SJSA1 (cell line): ENCODE data around the gene MAP3K14. TPM values are rescaled to one million over a fixed set of nuclear protein-coding genes. Genes with fewer than 3 reads are reported as not detected.

Source experiments
- DNase-seq, 2 experiments: peaks; one replicate each; pipeline ENCODE4 v3.0.0-alpha.2; 2015 to 2020; ENCODE audit warnings: low spot score in 2 of 2, low read depth in 1 of 2
- H3K27ac ChIP-seq: fragments of 250-450 bp; sonication (Bioruptor Pico); 2 replicates; pipeline ENCODE4 v1.5.1; 2020; ENCODE audit warnings: mild to moderate bottlenecking, moderate library complexity
- H3K27me3 ChIP-seq: fragments of 250-450 bp; sonication (Bioruptor Pico); replicated peaks from 2 replicates; pipeline ENCODE4 v1.5.1; 2020; ENCODE audit warnings: mild to moderate bottlenecking, moderate library complexity
- H3K36me3 ChIP-seq: fragments of 250-450 bp; sonication (Bioruptor Pico); 2 replicates; pipeline ENCODE4 v1.5.1; 2020; ENCODE audit warnings: mild to moderate bottlenecking
- H3K4me1 ChIP-seq: fragments of 250-450 bp; sonication (Bioruptor Pico); replicated peaks from 2 replicates; pipeline ENCODE4 v1.6.1; 2021; ENCODE audit warnings: mild to moderate bottlenecking
- H3K4me3 ChIP-seq: fragments of 250-450 bp; sonication (Bioruptor Pico); 2 replicates; pipeline ENCODE4 v1.5.1; 2020; ENCODE audit warnings: mild to moderate bottlenecking
- H3K9me3 ChIP-seq: fragments of 250-450 bp; sonication (Bioruptor Pico); replicated peaks from 2 replicates; pipeline ENCODE4 v1.5.1; 2020; ENCODE audit warnings: mild to moderate bottlenecking
- total RNA-seq: library from RNA; depleted of rRNA; stranded (reverse); fragments of >200 nt; shearing (Covaris generic); gene quantifications from 2 replicates; pipeline ENCODE4 v1.2.3, GENCODE V29; 2014

Gene MAP3K14
- total RNA-seq, 1 experiment from 2014 or later = 5.5 TPM

DNA sequence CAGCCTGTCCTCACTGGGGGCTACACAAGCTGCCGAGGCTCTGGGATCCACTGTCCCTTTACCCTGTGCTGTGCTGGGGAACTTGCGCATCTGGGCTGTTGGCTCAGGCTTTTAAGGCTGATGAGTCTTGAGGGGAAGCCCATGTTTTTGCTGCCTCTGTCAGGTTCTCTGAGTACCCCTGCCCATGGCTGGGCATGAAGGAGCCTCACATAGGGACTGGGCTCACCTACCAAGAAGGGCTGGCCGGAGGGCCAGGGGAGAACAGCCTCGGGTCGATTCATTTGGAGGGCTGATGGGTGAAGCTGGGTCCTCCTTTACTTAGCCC lies 80.6 kb downstream of the MAP3K14 start:
- H3K4me1 ChIP-seq = no peaks in the 10 kb centered on the region

DNA sequence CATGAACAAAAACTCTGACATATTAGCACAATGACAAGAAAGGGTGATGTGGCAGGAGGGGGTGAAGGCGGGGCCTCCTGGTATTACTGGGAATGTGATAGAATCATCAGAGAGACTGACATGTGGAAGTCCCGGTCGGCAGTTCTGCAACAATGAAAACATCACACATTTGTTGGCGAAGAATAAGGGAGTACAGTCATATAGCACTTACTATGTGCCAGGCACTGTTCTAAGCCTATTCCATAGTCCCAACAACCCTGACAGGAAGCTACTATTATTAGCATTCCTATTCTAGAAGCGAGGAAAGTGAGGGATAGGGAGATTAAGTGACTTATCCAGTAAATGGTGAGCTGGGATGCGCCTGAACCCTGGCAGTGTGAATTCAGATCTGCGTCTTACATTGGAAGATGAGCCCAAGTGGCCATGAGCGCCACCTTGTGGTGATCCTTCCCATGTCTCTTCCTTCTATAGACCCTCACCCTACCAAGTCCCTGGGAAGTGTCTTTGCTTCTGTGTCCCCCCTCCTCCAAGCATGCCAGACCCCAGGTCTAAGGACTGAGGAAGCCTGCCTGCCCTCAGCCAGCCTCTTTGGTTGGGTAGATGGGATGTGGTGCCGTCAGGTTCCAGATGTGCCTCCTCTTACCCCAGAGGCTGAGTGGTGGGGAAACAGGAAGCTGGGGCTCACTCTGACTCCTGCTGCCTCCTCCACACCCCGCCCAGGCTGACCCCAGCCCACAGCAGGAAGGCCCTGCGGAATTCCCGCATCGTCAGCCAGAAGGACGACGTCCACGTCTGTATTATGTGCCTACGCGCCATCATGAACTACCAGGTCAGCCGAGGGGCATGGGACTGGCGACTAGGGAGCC lies 81.2 kb downstream of the MAP3K14 start:
- H3K27ac ChIP-seq = no peak overlapping the region
- no peak overlapping the region for H3K4me3 ChIP-seq
- no peaks in the 10 kb centered on the region for H3K36me3 ChIP-seq
- peak; percentile 50 to 75 for DNase-seq
- H3K9me3 ChIP-seq = no peaks in the 10 kb centered on the region
- peaks cover 3% of the 10 kb centered on the region; the same call in 1 of the 2 replicates for H3K27me3 ChIP-seq
- H3K4me1 ChIP-seq = no peaks in the 10 kb centered on the region

More for the DNA sequence above, 80.6 kb downstream of the MAP3K14 start:
- Histone ChIP-seq H3K36me3 (no peaks in the 10 kb centered on the region), H3K4me3 (no peak overlapping the region), H3K27me3 (peaks cover 5% of the 10 kb centered on the region; the same call in 1 of the 2 replicates), H3K27ac (no peak overlapping the region), H3K9me3 (no peaks in the 10 kb centered on the region)
- DNase-seq = no peak

DNA sequence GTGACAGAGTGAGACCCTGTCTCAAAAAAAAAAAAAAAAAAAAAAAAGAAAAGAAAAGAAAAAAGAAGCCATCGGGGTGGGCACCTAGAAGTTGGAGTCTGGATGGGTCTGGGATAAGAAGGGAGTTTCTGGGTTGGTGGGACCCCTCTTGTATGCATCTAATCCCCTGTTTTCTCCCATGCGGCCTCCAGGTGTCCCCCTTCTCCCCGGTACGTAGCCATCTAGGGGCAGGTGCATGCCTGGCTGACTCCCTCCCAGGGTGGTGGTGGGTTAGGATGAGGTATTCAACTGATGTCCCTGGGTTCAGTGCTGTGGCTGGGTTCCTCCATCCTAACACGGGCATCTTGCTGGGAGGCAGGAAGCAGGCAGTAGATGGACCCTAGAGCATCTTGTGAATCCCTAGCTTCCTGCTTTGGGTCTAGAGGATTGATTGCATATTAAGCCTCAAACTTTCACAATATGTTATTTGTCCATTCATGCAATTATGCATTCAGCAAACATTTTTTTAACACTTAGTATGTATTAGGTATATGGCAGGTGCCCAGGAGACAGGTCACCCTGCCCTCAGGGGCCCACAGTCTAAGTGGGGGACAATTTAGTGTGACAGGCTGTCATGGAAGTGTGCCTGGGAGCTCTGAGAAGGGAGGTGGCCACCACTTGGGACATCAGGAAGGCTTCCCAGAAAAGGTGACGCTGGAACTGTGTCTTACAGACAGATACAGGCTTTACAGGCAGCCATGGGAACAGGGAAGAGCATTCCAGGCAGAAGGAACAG lies 82.0 kb downstream of the MAP3K14 start:
- Histone ChIP-seq H3K36me3 (no peaks in the 10 kb centered on the region), H3K9me3 (no peaks in the 10 kb centered on the region), H3K27ac (no peak overlapping the region), H3K27me3 (0 out of 2 replicates have a peak, but pooled peaks cover 3% of the 10 kb centered on the region), H3K4me1 (no peaks in the 10 kb centered on the region), H3K4me3 (no peak overlapping the region)
- DNase-seq = no peak

DNA sequence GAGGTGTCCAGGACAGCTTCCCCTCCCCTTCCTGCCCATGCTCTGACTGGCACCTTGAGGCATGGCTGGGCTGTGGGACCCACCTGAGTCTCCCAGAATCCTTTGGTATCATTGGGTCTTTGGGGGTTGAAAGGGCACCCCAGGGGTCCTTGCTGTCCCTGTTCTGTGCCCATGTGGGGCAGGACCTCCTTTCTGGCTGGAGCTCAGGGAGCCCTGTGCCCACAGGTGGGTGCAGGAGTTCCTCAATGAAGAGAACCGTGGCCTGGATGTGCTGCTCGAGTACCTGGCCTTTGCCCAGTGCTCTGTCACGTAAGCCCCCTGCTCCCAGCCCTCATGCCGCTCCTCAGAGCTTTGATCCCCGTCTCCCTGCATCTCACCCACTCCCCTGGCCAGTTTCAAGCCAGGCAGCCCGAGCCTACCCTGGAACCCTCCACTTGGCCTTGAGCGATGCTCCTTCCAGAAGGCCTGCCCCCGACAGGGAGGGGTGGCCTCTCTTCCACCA lies 83.3 kb downstream of the MAP3K14 start:
- H3K27me3 ChIP-seq = 0 out of 2 replicates have a peak, but pooled peaks cover 3% of the 10 kb centered on the region
- no peaks in the 10 kb centered on the region for H3K9me3 ChIP-seq
- H3K36me3 ChIP-seq = no peaks in the 10 kb centered on the region
- H3K4me1 ChIP-seq = no peaks in the 10 kb centered on the region
- no peak overlapping the region for H3K4me3 ChIP-seq
- no peak for DNase-seq
- no peak overlapping the region for H3K27ac ChIP-seq

DNA sequence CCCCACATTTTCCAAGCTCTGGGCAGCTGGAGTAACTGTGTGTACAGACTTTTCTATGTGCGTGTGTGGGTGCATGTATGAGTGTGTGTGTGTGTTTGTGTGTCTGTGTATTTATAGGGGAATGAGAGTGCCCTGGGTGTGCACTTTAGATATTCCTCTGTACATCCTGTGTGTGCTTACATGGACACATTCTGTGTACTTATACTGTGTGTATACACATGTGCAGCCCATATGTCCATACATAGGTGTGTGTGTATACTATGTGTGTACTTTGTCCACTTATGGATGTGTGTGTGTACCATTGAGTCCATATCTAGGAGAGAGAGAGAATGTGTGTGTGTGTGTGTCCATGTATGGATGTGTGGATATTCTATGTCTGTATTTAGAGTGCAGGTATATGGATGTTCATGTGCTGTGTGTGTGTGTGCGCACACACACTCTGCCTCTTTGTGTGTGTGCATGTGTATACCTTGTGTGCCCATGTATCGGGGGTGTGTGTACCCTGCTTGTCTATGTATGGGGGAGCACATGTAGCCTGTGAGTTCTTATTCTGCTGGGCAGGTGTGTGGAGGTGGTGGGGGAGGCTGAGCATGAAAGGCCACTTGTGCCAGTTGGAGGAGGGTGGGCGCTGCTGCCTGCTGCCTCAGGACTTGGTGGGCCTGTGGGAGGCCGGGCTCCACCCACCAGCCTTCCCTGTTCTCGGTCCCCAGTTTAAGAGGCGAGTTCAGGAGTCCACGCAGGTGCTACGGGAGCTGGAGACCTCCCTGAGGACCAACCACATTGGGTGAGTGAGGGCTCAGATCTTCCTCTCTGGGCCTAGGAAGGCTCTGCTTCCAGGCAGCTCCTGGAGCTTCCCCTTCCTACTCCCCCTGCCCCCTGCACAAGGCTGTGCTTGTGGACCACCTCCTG lies 84.1 kb downstream of the MAP3K14 start:
- Histone ChIP-seq H3K27me3 (0 out of 2 replicates have a peak, but pooled peaks cover 3% of the 10 kb centered on the region), H3K4me1 (no peaks in the 10 kb centered on the region), H3K36me3 (no peaks in the 10 kb centered on the region), H3K9me3 (no peaks in the 10 kb centered on the region), H3K4me3 (no peak overlapping the region), H3K27ac (no peak overlapping the region)
- no peak for DNase-seq

DNA sequence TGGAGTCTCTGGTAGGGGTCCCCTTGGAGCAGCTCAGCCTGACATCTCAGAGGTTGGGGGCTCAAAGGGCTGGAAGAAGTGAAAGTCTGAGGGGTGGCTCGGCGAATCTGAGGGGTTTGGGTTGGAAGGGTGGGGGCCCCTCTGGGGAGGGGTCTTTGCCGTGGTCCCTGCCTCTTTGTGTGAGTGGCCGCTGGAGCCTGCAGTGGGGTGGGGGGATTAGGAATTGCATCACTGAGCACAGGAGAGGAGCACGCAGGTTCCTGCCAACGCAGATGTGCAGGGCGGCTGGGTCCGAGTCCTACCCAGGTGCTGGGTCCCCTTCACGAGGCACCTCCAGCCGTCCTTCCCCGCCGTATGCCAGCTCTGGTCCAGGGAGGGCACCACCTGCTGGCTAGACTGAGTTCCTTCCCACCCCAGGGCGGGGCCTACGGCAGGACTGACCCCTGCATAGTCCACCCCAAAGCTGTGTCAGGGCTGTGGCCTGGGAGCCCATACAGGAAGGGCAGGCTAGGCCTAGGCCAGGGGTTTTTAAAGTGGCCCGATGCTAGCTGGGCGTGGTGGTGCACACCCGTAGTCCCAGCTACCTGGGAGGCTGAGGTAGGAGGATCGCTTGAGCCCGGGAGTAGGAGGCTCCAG lies 85.2 kb downstream of the MAP3K14 start:
- Histone ChIP-seq H3K4me3 (no peak overlapping the region), H3K9me3 (no peaks in the 10 kb centered on the region), H3K27ac (no peak overlapping the region), H3K36me3 (no peaks in the 10 kb centered on the region), H3K27me3 (0 out of 2 replicates have a peak, but pooled peaks cover 3% of the 10 kb centered on the region), H3K4me1 (no peaks in the 10 kb centered on the region)
- peak in 1 of 2 experiments; percentile 58 for DNase-seq

DNA sequence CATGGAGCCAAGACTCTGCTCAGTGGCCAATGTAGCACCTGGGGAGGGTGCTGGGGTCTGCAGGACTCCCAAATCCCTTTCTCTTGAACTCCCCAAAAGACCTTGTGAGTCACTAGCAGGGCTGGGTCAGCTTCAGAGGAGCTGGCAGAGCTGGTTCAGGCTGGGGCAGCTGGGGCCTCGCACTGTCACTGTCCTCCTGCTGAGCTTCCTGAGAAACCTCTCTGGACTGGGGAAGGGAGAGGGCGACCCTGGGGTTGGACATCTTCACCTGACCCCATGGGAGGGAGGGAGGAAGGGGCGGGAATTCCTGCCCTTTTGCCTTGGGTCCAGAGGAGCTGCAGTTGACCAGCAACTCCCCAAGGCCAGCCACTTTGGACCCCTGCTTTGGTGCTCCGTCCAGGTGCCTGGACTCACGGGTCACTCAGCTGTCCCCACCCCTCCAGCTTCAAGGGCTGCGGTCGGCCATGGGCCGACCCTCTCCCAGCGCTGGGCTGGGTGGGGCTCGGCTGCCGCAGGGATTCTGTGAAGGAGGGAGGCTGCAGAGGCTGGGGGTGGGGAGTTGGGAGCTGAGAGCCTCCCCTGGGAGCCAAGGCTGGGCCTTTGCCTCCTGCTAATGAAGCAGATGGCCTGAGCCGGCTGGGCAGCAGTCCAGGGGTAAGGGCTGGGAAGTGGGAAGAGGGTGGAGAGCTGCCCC lies 85.9 kb downstream of the MAP3K14 start:
- no peak overlapping the region for H3K27ac ChIP-seq
- no peaks in the 10 kb centered on the region for H3K4me1 ChIP-seq
- DNase-seq = peak in 1 of 2 experiments; percentile 48

DNA sequence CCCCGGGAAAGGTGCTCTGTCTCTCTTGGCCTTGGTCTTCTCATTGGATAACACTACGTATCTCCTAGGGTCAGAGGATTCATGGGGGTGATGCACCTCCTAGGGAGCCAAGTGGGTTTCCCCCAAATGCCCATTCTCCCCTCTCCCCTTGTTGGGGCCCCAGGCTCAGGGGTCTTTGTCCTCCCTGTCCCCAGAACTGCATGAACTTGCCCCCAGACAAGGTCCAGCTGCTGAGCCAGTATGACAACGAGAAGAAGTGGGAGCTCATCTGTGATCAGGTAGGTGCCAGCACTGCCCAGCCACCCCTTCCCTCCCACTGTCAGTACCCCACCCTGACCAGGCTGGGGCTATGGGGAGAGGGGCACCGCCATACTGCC lies 86.4 kb downstream of the MAP3K14 start:
- no peaks in the 10 kb centered on the region for H3K9me3 ChIP-seq
- H3K27me3 ChIP-seq = 0 out of 2 replicates have a peak, but pooled peaks cover 3% of the 10 kb centered on the region
- DNase-seq = no peak
- no peak overlapping the region for H3K4me3 ChIP-seq
- no peak overlapping the region for H3K27ac ChIP-seq
- no peaks in the 10 kb centered on the region for H3K36me3 ChIP-seq
- H3K4me1 ChIP-seq = no peaks in the 10 kb centered on the region

More for the DNA sequence above, 85.9 kb downstream of the MAP3K14 start:
- no peaks in the 10 kb centered on the region for H3K36me3 ChIP-seq
- 0 out of 2 replicates have a peak, but pooled peaks cover 3% of the 10 kb centered on the region for H3K27me3 ChIP-seq
- H3K4me3 ChIP-seq = no peak overlapping the region
- no peaks in the 10 kb centered on the region for H3K9me3 ChIP-seq

DNA sequence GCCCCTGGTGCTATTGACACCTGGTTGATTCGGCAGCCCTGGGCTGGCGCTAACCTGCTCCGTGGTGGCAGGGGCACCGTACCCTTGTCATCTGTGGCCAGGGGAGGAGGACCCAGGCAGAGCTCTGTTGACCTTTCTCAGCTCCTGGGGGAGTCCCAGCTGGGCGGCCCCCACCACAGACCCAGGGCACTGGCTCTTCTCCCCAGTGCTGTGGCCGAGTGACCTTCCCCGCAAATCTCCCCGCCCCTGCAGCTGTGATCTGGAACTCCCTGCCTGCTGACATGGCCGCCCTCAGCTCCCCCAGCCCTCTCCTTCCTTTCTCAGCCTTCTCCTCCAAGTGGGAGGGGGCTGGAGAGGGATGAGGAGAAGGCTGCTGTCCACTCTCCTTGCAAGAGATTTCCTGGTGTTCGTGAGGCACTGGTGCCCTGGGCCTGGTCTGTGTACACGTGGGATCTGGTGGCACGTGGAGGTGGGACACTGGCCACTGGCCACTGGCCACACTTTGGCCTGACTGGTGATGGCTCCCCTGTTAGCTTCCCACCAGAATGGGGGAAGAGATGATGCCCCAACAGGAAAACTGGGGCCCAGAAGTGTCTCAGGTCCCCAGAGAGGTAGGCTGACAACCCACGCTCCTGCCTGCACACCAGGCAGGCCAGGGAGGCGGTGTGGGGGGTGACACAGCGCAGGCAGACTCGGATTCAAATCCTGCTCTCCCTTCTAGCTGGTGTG lies 87.0 kb downstream of the MAP3K14 start:
- DNase-seq = peak in 1 of 2 experiments; percentile 46
- H3K27me3 ChIP-seq = 0 out of 2 replicates have a peak, but pooled peaks cover 2% of the 10 kb centered on the region
- no peaks in the 10 kb centered on the region for H3K9me3 ChIP-seq
- H3K27ac ChIP-seq = no peak overlapping the region
- H3K4me1 ChIP-seq = no peaks in the 10 kb centered on the region
- H3K4me3 ChIP-seq = no peak overlapping the region
- no peaks in the 10 kb centered on the region for H3K36me3 ChIP-seq

DNA sequence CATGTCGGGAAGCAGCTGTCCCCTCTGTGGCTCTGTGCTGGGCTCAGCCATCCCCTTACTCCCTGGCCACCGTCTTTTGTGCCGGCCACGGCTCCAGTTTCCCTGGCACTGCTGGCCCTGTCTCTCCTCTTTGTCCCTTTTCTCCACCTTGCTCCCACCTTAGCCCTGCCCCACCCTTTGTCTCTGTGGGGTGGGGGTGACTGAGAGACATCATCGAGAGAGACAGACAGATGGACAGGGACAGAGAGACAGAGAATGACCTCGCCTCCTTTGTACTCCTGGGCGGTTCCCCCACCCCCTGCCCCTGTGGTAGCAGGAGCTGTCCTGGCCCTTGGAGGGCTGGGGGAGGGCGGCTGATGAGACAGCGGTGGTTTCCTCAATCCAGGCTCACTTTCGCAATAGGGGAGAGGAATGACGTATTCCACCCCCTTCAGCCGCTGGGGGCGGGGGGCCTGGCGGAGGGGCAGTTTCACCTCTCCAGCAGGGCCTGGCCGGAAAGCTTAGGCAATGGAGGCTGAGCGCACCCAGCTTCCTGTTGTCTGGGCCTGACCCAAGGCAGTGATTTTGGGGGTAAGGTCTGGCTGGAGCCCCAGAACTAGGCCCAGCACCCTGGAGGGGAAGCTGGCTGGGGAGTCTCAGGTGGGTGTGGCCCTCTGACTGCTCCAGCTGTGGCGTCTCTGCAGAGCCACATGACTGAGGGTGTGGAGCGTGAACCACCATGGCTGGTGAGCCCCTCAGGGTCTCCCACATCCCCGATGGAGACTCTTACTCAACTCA lies 87.9 kb downstream of the MAP3K14 start:
- H3K36me3 ChIP-seq = no peaks in the 10 kb centered on the region
- H3K4me1 ChIP-seq = no peaks in the 10 kb centered on the region
- peak in 1 of 2 experiments; percentile 60 for DNase-seq
- no peaks in the 10 kb centered on the region for H3K9me3 ChIP-seq
- H3K27ac ChIP-seq = no peak overlapping the region
- H3K27me3 ChIP-seq = peaks cover 7% of the 10 kb centered on the region
- H3K4me3 ChIP-seq = no peak overlapping the region

DNA sequence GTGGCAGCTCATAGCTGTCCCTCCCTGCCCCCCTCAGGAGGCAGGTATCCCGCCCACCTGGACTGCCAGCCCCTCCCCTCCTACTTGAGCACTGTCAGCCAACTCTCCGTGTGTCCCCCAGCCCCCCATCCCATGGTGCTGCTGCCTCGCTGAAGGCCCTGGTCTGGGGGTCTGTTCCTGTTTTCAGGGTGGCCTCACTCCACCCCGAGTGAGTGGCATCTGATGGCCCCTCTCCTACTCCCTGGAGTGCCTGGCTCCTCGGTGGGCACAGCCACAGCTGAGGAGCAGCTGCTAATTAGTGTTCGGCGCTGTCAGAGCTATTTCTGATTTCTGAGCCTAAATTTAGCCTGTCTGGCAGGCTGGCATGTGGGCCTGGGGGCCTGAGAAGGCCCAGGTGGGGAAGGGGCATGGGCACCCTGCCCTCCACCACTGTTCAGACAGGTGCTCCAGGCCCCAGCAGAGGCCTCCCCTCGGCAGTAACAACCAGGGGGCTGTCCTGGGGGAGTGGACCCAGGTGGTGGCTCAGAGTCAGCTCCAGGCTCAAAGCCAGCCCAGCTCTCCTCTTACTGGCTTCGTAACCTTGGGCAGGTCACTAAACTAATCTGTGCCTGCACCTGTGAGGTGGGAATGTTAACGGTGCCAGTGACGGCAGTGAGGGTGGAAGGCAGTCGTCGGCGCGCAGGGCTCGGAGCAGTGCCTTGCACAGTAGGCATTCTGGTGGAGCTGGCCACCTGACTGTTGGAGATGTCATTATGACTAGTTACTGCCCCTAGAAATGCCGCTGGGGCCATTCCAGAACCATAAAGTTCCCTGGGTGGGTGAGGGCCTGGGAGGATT lies 88.7 kb downstream of the MAP3K14 start:
- Histone ChIP-seq H3K36me3 (no peaks in the 10 kb centered on the region), H3K4me1 (no peaks in the 10 kb centered on the region), H3K27ac (no peak overlapping the region), H3K9me3 (no peaks in the 10 kb centered on the region), H3K4me3 (no peak overlapping the region), H3K27me3 (peaks cover 16% of the 10 kb centered on the region)
- no peak for DNase-seq
